ENCODE data around the gene NLRP2B.

- TF ChIP-seq CTCF (conservative IDR thresholded peaks at IDR 0.05 in 1 of 2, IDR thresholded peaks at IDR 0.05 in 1 of 2; ENCODE audit: low read depth in 1 of 2, low read length in 2 of 2) (no peak), EZH2 (IDR thresholded peaks at IDR 0.05; ENCODE audit: low read length, missing control alignments) (no peak)
Observed at GRCh38 chrX:57677132-57677858, 2.8 kb downstream of the NLRP2B start.

All from fibroblast of lung (primary cell).